ENCODE results near the gene TMPRSS5.

DNA sequence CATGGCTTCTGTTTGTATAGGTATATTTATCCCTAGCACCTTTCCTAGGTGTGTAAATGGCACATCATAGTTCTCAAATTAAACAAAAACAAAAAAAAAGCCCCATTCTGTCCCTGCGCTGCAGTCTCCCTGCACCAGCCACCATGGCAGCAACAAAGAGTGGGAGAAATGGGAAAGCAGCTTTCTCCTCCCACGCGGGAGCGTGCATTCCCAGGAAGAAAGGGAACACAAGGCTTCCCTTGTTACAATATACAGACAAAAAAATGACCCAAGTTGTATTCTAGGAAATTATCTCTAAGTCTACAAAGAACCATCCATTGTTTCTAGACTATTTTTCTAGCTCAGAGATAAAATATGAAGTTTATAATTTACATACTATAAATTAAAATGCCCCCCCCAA, 16.1 kb upstream of the TMPRSS5 start:
- no peak for TF ChIP-seq EZH2 (IDR thresholded peaks at IDR 0.05)
- no peak for TF ChIP-seq POLR2AphosphoS5 (IDR thresholded peaks at IDR 0.05; ENCODE audit: borderline replicate concordance, low read depth, low read length)
- TF ChIP-seq FOXP2 (optimal IDR thresholded peaks at IDR 0.05; ENCODE audit: control extremely low read depth, extremely low read length, insufficient read depth) = no peak

Measured in SK-N-MC (cell line).